ENCODE measurements around the gene SV2C.

The SV2C gene

DNA sequence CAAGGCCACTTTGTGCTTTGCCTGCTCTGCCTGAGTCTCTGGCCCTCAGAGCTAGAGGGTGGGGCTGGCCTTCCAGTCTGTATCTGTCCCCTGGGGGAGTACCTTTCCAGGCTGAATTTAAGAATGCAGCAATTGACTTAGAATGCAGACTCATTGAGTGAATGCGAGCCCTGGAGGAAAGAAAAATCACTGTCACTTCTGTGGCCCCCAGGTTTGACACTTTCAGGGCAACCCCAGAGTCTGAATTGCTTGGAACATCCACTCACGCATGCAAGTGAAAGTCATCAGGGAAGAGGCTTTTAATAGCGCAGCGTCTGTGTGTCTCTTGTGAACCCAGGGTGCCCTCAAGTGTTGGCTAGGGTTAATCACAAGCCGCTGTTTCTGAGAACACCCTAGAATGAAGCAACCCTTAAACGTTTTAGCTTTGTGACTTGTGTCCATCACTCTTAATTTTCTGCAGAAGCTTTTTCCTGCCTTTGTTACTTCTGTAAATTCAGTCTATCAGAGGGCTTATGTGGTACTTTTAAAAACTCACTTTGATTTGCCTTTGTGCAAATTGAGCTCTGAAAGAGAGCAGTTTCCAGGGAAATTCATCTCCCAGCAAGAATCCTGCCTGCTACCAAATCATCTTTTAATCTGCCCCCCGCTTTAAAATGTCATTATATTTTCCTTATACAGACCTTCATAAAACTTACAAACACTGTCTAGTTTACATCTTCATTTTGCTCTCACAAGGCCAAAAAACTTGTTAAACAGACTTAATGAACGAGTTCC is 173.1 kb downstream of the SV2C start:
- ATAC-seq: peak; percentile 100
- TF ChIP-seq OSR1 (CRISPR knock-in tag; IDR thresholded peaks at IDR 0.05): no peak
- TF ChIP-seq TCF4 (CRISPR knock-in tag; IDR thresholded peaks at IDR 0.05; ENCODE audit: borderline replicate concordance): no peak
- TF ChIP-seq ARNTL (CRISPR knock-in tag; IDR thresholded peaks at IDR 0.05; ENCODE audit: borderline replicate concordance, low read depth): no peak
- TF ChIP-seq, protein P1, sequence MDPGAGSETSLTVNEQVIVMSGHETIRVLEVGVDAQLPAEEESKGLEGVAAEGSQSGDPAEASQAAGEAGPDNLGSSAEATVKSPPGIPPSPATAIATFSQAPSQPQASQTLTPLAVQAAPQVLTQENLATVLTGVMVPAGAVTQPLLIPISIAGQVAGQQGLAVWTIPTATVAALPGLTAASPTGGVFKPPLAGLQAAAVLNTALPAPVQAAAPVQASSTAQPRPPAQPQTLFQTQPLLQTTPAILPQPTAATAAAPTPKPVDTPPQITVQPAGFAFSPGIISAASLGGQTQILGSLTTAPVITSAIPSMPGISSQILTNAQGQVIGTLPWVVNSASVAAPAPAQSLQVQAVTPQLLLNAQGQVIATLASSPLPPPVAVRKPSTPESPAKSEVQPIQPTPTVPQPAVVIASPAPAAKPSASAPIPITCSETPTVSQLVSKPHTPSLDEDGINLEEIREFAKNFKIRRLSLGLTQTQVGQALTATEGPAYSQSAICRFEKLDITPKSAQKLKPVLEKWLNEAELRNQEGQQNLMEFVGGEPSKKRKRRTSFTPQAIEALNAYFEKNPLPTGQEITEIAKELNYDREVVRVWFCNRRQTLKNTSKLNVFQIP (CRISPR knock-in tag; IDR thresholded peaks at IDR 0.05; ENCODE audit: borderline replicate concordance, low read depth): no peak
- TF ChIP-seq, protein P2, sequence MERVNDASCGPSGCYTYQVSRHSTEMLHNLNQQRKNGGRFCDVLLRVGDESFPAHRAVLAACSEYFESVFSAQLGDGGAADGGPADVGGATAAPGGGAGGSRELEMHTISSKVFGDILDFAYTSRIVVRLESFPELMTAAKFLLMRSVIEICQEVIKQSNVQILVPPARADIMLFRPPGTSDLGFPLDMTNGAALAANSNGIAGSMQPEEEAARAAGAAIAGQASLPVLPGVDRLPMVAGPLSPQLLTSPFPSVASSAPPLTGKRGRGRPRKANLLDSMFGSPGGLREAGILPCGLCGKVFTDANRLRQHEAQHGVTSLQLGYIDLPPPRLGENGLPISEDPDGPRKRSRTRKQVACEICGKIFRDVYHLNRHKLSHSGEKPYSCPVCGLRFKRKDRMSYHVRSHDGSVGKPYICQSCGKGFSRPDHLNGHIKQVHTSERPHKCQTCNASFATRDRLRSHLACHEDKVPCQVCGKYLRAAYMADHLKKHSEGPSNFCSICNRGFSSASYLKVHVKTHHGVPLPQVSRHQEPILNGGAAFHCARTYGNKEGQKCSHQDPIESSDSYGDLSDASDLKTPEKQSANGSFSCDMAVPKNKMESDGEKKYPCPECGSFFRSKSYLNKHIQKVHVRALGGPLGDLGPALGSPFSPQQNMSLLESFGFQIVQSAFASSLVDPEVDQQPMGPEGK (CRISPR knock-in tag; IDR thresholded peaks at IDR 0.05; ENCODE audit: borderline replicate concordance): no peak
- no peak for TF ChIP-seq PPARA (CRISPR knock-in tag; IDR thresholded peaks at IDR 0.05; ENCODE audit: borderline replicate concordance)
- TF ChIP-seq ISL1 (CRISPR knock-in tag; IDR thresholded peaks at IDR 0.05): no peak
- TF ChIP-seq ZC3H10 (CRISPR knock-in tag; IDR thresholded peaks at IDR 0.05): no peak
- TF ChIP-seq ZNF70 (CRISPR knock-in tag; IDR thresholded peaks at IDR 0.05): no peak
- TF ChIP-seq SNAI2 (CRISPR knock-in tag; IDR thresholded peaks at IDR 0.05): no peak
- no peak for TF ChIP-seq TOX (CRISPR knock-in tag; IDR thresholded peaks at IDR 0.05; ENCODE audit: borderline replicate concordance)
- no peak for TF ChIP-seq GLIS3 (CRISPR knock-in tag; IDR thresholded peaks at IDR 0.05)
- TF ChIP-seq ZNF565 (CRISPR knock-in tag; conservative IDR thresholded peaks at IDR 0.05; ENCODE audit: low read depth): no peak

DNA sequence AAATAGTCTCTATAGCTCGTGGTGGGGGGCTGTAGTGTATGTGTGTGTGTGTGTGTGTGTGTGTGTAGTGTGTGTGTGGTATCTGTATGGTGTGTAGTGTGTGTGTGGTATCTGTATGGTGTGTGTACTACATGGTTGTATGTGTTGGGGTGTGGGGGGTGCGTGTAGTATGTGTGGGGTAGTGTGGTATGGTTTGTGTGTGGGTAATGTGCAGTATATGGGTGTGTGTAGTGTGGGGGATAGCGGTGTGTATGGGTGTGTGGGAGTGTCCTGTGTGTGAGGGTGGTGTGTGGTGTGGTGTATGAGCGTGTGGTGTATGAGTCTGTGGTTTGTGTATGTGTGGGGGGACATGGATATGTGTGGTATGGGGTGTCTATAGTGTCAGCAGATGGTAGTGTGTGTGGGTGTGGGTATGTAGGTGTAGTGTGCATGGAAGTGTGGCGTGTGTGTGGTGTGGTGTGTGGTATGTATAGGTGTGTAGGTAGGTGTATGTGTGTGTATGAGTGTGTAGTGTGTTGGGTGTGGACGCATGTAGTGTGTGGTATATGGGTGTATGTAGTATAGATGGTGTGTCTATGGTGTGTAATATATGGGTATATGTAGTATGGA is 174.1 kb downstream of the SV2C start:
- TF ChIP-seq BACH2 (CRISPR knock-in tag; IDR thresholded peaks at IDR 0.05; ENCODE audit: borderline replicate concordance) (no peak), PPARA (CRISPR knock-in tag; IDR thresholded peaks at IDR 0.05; ENCODE audit: borderline replicate concordance) (no peak)
- TF ChIP-seq, protein P2 (CRISPR knock-in tag; IDR thresholded peaks at IDR 0.05; ENCODE audit: borderline replicate concordance): no peak
- ATAC-seq: no peak

DNA sequence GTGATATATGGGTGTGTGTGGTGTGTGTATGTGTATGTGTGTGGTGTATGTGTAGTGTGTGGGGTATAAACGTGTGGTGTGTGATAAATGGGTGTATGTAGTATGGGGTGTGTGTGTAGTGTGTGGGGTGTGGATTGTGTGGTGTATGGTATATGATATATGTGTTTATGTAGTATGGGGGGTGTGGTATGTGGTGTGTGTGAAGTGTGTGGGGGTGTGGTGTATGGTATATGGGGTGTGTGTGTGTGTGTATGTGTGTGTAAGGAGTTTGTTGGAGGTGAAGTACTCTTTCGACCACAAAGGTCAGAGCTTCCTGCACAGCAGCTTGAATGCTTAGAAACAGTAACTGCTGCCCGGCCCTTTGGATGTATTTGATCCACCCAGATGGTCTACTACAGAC is 174.7 kb downstream of the SV2C start:
- no peak for ATAC-seq
- no peak for TF ChIP-seq ARNTL (CRISPR knock-in tag; IDR thresholded peaks at IDR 0.05; ENCODE audit: borderline replicate concordance, low read depth)
- no peak for TF ChIP-seq TCF4 (CRISPR knock-in tag; IDR thresholded peaks at IDR 0.05; ENCODE audit: borderline replicate concordance)
- no peak for TF ChIP-seq BACH2 (CRISPR knock-in tag; IDR thresholded peaks at IDR 0.05; ENCODE audit: borderline replicate concordance)
- no peak for TF ChIP-seq ZFP30 (CRISPR knock-in tag; IDR thresholded peaks at IDR 0.05)
- TF ChIP-seq ZNF8 (CRISPR knock-in tag; IDR thresholded peaks at IDR 0.05): no peak
- TF ChIP-seq ESRRG (CRISPR knock-in tag; IDR thresholded peaks at IDR 0.05): no peak
- TF ChIP-seq, protein P3, sequence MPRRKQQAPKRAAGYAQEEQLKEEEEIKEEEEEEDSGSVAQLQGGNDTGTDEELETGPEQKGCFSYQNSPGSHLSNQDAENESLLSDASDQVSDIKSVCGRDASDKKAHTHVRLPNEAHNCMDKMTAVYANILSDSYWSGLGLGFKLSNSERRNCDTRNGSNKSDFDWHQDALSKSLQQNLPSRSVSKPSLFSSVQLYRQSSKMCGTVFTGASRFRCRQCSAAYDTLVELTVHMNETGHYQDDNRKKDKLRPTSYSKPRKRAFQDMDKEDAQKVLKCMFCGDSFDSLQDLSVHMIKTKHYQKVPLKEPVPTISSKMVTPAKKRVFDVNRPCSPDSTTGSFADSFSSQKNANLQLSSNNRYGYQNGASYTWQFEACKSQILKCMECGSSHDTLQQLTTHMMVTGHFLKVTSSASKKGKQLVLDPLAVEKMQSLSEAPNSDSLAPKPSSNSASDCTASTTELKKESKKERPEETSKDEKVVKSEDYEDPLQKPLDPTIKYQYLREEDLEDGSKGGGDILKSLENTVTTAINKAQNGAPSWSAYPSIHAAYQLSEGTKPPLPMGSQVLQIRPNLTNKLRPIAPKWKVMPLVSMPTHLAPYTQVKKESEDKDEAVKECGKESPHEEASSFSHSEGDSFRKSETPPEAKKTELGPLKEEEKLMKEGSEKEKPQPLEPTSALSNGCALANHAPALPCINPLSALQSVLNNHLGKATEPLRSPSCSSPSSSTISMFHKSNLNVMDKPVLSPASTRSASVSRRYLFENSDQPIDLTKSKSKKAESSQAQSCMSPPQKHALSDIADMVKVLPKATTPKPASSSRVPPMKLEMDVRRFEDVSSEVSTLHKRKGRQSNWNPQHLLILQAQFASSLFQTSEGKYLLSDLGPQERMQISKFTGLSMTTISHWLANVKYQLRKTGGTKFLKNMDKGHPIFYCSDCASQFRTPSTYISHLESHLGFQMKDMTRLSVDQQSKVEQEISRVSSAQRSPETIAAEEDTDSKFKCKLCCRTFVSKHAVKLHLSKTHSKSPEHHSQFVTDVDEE (CRISPR knock-in tag; IDR thresholded peaks at IDR 0.05): no peak
- TF ChIP-seq, protein P1 (CRISPR knock-in tag; IDR thresholded peaks at IDR 0.05; ENCODE audit: borderline replicate concordance, low read depth): no peak
- TF ChIP-seq ZFP3 (CRISPR knock-in tag; IDR thresholded peaks at IDR 0.05): no peak
- TF ChIP-seq SNAI2 (CRISPR knock-in tag; IDR thresholded peaks at IDR 0.05): no peak
- TF ChIP-seq, protein P4, sequence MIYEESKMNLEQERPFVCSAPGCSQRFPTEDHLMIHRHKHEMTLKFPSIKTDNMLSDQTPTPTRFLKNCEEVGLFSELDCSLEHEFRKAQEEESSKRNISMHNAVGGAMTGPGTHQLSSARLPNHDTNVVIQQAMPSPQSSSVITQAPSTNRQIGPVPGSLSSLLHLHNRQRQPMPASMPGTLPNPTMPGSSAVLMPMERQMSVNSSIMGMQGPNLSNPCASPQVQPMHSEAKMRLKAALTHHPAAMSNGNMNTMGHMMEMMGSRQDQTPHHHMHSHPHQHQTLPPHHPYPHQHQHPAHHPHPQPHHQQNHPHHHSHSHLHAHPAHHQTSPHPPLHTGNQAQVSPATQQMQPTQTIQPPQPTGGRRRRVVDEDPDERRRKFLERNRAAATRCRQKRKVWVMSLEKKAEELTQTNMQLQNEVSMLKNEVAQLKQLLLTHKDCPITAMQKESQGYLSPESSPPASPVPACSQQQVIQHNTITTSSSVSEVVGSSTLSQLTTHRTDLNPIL (CRISPR knock-in tag; IDR thresholded peaks at IDR 0.05; ENCODE audit: low read depth): no peak

Data from SK-N-SH treated with all-trans-retinoic acid at 6 μM for 48 hours (cell line).